Stimulated activated CD8-positive, alpha-beta memory T cell treated with anti-CD3 and anti-CD28 coated beads, Interleukin-12 subunit alpha, Interleukin-12 subunit beta, amount 100 ng/mL, for 4 hours (primary cell): ENCODE data around the gene NPEPL1.
"Not testable (repeated sequence)": the region's sequence is repeated elsewhere in the genome, so short reads cannot be mapped to it uniquely, and the experiment has no call there.

Experiments
- DNase-seq: peaks from one replicate; pipeline ENCODE4 v3.0.0-alpha.2; 2020; ENCODE audit warnings: low read depth

The NPEPL1 gene

GRCh38 chr20:58713801-58714339, 21.3 kb downstream of the NPEPL1 start:
- no peak for DNase-seq

DNA sequence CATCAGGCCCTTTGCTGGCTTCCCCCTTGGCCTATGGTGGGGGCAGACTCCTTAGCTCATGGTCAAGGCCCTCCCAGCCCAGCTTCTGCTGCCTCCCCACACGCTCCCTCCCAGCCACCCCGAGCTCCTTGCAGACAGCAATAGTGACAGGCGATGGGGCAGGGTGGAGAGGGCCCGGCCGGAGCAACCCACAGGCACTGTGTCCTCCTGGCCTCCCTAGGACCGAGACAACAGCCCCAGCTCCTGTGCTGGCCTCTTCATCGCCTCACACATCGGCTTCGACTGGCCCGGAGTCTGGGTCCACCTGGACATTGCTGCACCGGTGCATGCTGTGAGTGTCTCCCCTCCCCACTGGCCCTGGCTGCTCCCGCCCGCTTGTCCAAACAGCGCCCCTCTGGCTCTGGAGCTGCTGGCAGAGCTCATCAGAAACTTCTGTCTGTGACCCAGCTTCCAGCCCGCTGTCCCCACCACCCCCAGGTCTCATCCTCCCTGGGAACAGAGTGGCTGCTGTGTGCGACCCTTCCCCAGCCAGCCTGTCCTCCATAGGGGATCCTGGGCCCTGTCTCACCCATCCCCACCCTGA, 21.8 kb downstream of the NPEPL1 start:
- DNase-seq = no peak

DNA sequence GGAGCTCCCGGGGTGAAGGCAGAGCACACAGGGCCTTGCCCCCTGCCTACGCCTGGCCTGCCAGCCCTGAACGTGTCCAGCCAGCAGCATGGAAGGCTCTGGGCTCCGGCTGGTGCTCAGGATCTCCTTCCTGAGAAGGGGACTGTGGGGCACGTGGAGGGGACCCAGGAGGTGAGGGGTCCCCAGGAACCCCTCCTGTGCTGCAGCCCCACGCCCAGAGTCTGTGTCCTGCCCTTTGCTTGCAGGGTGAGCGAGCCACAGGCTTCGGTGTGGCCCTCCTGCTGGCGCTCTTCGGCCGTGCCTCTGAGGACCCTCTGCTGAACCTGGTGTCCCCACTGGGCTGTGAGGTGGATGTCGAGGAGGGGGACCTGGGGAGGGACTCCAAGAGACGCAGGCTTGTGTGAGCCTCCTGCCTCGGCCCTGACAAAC, 22.3 kb downstream of the NPEPL1 start:
- no peak for DNase-seq

- DNase-seq = no peak
Observed at GRCh38 chr20:58715391-58715800, 22.8 kb downstream of the NPEPL1 start.

- no peak for DNase-seq
Observed at GRCh38 chr20:58715801-58716475, 23.3 kb downstream of the NPEPL1 start.

- DNase-seq = no peak
Observed at GRCh38 chr20:58716476-58717277, 24.1 kb downstream of the NPEPL1 start.

DNA sequence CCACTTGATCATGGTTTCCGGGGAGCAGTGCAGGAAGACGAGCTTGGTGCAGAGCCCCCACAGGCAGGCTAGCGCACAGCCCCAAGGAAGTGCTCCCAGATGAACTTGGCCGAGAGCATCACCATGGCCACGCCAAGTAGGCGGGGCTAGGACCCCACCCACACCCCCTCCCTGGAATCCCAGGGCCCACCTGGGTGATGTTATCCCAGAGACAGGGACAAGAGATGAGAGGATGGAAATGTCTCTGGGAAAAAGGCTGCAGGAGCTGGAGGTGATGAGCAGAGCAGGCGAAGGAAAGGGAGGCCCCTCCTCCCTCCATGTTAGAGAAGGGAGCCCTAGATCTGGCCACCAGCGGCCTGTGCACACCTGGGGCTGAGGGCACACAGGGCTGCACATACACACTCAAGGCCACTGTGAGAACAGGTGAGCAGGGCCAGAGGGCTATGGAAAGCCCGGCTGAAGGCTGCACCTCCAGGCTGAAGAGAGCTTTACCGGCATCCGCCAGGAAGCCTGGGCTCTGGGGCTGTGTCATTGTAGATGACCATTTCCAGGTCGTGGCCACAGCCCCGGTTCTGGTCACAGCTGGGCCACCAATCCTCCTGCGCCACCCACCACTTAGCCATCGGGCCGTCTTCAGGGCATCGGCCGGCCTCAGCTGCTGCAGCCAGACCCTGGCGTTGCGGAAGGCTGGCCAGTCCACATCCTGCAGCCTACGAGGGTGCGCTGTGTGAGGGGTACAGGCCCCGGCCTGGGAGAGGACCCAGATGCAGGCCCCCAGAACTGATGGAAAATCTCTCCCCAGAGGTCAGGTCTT, 24.9 kb downstream of the NPEPL1 start:
- no peak for DNase-seq

DNA sequence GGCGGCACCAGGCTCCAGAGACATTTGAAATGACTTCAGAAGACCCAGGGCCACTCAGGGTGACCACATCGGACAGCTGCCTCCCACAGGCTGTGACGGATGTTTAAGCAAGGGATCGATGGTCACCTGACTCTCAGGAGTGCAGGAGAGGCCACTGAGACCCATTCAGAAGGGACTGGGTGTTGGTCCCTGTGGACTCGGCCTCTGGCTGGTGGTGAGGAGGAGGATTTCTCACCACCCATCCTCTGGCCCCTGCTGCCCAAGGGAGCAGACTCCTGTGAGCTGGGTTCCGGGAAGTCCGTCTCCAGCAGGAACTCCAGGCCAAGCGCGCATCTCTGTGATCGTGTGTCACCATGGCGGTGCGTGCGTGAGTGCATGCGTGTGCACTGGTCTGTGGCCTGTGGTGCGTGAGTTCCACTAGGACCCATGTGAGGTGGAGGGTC, 25.5 kb downstream of the NPEPL1 start:
- DNase-seq = no peak

DNA sequence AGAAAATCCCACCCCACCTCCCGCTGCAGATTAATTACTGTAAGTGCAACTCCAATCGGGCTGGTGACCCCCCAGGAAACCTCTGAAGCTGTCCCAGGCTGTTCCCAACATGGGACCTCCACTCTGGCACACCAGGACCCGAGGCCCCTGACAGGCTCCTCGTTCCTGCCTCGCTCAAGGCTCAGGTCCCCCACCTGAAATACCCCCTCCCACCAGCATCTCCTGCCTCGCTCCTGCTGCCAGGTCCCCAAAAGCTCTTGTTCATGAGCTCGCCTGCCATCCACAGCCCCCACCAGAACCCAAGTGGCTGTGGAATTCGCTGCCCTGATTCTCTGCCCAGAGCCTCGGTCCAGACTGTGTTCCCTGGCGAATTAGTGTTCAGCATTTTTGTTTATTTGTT, 26.1 kb downstream of the NPEPL1 start:
- DNase-seq = no peak

DNA sequence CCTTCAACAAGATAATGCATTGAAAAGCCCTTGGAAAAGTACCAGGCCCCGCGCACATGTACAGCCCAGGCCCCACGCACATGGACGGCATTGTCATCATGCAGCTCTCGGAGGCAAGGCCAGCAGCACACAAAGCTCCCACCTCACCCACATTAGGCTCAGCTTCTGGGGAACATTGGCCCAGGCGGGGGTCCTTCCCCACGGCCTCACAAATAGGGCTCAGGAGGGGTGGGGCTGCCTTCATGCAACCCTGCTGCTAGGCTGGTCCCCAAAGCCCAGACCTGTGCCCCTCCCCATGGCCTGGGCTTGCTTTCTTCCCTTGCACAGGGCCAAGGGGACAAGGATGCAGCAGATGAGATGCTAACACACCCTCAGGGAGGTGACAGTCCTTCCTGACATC, 26.7 kb downstream of the NPEPL1 start:
- DNase-seq = no peak

GRCh38 chr20:58719971-58720371, 27.4 kb downstream of the NPEPL1 start:
- DNase-seq = no peak

GRCh38 chr20:58720890-58721289, 28.3 kb downstream of the NPEPL1 start:
- no peak for DNase-seq

DNA sequence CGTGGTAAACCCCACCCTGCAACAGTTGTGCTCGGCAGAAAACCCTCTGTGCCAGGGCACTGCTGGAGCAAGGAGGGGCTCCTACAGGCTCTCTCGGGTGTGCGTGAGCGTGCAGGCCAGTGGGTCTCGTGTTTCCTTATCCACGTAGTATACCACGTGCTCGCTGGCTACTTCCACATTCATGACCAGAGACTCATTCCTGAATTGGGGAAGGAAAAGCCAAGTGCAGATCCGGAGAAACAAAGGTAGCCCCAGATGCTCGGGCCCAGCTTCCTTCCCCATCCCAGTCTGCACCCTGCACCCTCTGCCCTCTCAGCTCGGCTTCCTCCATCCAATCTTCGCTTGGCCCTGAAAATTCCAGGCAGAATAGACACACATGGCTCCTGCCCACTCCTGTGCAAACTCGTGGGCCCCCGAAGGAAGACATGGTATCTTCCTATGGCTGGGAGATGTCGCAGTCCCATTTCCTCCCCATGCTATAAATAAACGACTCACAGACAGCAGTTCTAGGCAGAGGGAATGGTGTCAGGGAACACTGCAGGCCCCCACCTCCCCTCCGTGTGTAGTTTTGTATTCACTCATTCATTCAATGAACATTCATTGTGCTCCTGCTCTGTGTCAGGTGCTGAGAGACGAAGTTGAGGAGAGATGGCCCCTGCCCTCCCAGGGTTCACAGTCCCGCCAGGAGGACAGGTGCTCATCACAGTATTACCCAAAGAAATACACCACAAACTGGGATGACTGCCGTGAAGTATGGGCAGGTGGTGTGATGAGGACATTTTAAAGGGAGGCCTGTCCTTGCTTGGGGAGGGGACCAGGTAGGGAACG, 29.6 kb downstream of the NPEPL1 start:
- no peak for DNase-seq

DNA sequence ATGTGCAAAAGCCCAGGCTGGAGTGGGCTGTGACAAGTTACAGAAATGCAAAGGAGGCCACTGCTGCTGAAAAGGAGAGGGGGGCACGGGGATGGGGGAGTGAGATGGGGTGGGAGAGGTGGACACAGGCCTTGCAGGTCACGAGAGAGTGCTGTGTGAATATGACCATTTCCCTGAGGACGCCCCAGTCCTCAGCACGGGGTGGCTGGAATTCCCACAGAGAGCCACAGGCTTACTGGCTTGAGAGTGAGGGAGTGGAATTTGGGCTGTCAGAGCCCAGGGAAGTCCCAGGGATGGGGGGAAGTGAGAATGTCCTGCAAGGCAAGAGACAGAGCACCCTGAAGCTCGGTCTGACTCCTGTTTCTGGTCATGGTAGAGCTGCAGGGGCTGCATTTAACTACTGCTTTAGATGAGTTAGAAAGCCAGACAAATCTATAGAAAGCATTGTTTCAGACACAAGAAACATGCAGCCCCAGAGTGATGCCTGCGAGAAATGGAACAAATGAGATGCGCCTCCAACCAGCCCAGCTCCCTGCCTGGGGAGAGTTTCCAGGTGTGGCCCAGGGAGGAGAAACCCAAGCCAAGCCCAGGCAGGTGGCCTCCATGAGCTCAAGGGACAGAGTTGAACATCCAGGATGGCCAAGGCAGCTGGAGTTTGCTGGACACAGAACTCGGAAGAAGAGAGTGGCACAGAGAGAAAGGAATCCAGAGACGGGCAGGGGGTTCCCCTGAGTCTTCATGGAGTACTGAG, 30.5 kb downstream of the NPEPL1 start:
- no peak for DNase-seq

DNA sequence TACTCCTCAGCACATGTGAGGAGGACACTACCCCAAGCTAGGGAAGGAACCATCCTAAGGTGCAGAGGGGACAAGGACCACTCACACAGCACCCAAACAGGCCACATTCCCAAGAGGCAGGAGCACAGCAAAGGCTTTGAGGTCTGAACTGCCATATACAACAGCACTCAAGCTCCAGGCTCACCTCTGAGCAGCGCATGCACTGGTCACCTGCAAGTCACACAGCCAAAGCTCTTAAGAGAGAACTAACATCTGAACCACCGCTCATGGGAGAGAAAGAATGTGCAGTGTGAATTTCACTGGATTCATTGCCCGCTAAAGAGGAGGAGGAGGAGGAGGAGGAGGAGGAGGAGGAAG, 31.0 kb downstream of the NPEPL1 start:
- no peak for DNase-seq

DNA sequence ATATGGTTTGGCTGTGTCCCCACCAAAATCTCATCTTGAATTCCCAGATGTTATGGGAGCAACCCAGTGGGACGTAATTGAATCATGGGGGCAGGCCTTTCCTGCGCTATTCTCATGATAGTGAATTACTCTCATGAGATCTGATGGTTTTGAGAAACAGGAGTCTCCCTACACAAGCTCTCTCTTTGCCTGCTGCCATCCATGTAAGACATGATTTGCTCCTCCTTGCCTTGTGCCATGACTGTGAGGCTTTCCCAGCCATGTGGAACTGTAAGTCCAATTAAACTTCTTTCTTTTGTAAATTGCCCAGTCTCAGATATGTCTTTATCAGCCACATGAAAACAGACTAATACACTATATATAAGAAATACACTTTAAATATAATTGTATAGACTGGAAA, 33.6 kb downstream of the NPEPL1 start:
- not testable (repeated sequence) for DNase-seq

GRCh38 chr20:58731192-58731591, 38.6 kb downstream of the NPEPL1 start:
- no peak for DNase-seq

DNA sequence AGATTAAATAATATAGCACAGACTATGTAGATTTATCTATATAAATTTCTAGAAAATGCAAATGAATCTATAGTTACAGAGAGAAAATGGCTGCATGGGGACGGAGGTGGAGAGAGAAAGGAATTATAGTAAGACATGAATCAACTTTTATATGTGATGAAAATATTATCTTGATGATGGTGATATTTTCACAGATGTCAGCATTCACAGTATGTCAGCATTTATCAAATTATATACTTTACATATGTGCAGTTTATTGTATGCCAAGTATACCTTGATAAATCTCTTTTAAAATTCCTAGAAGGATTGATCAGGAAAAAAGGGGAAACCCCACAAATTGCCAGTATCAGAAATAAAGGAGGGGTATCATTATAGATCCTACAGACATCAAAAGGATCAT, 44.6 kb downstream of the NPEPL1 start:
- no peak for DNase-seq

- no peak for DNase-seq
Observed at GRCh38 chr20:58740356-58741308, 48.0 kb downstream of the NPEPL1 start.
